HG02938 (cell line): Measurements from ENCODE around the gene SLC6A19.

Experiments used
- ATAC-seq: cut with Tn5 transposase; IDR thresholded peaks from one replicate; pipeline ENCODE4 v1.9.1; 2021; ENCODE audit warnings: mild to moderate bottlenecking, moderate library complexity; ENCODE audit not compliant: unreplicated experiment

SLC6A19 gene

DNA sequence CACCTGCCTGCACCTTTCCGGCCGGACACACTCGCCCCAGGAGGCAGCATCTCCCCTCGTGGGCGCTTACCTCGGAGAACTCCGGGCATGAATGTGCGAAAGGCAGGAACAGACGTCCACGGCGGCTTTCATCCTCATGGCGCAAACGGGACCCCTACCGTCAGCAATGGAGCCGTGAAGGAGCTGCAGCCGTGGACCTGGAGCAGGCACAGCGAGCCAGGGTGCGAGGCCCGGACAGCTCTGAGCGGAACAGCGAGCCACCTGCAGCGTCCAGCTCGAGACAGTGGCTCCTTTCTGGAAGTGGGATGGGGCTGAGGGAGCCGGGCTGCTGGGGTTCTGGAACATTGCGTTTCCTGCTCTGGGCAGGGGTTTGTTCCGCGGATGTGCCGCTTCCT, 7.8 kb upstream of the SLC6A19 start:
- ATAC-seq, result no peak

DNA sequence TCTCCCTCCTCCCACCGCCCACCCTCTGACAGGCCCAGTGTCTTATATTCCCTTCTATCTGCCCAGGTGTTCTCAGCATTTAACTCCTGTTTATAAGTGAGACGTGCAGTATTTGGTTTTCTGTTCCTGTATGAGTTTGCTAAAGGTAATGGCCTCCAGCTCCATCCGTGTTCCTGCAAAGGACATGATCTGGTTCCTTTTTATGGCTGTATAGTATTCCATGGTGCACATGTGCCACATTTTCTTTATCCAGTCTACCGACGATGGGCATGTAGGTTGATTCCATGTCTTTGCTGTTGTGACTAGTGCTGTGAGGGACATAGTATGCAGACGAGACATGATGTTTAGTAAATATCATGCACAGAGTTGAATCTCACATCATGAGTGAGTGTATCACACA, 7.0 kb upstream of the SLC6A19 start:
- no peak for ATAC-seq

DNA sequence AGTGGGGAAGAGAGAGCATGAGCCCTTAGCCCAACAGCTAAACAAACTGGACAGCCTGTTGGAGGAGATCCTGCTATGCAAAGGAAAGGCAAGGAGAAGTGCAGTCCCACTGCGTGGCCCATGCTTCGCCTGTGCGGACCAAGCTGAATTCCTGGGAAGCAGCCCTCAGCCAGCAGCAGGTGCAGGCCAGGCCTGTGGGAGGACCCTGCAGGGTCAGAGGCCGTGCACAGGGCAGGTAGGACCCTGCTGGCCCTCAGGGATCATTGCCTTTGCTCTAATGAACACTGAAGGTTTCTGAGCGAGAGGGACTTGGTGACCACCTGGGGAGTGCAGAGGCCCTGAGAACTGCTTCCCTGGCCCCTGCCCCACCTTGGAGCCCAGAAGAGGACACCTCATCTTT, 6.0 kb upstream of the SLC6A19 start:
- no peak for ATAC-seq

DNA sequence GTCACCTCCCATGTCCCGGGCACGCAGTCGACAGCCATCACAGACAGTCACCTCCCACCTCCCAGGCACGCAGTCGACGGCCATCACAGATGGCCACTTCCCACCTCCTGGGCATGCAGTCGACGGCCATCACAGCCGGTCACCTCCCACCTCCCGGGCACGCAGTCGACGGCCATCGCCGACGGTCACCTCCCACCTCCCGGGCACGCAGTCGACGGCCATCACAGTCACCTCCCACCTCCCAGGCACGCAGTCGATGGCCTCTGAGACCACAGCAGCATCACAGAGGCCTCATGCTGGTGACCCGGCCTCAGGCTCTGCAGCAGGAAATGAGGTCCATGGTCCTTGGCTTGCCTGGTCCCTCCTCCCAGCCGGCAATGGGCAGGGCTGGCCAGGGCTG, 5.5 kb upstream of the SLC6A19 start:
- ATAC-seq, result no peak

GRCh38 chr5:1196562-1196961, 4.8 kb upstream of the SLC6A19 start:
- ATAC-seq, result no peak

GRCh38 chr5:1197876-1198666, 3.3 kb upstream of the SLC6A19 start:
- ATAC-seq, result no peak

DNA sequence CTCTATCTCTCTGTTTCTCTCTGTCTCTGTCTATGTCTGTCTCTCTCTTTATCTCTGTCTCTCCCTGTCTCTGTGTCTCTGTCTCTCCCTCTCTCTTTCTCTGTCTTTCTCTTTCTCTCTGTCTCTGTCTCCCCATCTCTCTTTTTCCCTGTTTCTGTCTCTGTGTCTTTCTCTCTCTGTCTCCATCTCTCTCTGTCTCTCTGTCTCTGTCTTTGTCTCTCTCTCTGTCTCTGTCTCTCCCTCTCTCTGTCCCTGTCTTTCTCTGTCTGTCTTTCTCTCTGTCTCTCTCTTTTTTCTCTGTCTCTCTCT, 2.1 kb upstream of the SLC6A19 start:
- ATAC-seq, result no peak

GRCh38 chr5:1199649-1200494, 1.5 kb upstream of the SLC6A19 start:
- no peak for ATAC-seq

- ATAC-seq, result no peak
Observed at GRCh38 chr5:1200495-1201326, 684 bp upstream of the SLC6A19 start.

DNA sequence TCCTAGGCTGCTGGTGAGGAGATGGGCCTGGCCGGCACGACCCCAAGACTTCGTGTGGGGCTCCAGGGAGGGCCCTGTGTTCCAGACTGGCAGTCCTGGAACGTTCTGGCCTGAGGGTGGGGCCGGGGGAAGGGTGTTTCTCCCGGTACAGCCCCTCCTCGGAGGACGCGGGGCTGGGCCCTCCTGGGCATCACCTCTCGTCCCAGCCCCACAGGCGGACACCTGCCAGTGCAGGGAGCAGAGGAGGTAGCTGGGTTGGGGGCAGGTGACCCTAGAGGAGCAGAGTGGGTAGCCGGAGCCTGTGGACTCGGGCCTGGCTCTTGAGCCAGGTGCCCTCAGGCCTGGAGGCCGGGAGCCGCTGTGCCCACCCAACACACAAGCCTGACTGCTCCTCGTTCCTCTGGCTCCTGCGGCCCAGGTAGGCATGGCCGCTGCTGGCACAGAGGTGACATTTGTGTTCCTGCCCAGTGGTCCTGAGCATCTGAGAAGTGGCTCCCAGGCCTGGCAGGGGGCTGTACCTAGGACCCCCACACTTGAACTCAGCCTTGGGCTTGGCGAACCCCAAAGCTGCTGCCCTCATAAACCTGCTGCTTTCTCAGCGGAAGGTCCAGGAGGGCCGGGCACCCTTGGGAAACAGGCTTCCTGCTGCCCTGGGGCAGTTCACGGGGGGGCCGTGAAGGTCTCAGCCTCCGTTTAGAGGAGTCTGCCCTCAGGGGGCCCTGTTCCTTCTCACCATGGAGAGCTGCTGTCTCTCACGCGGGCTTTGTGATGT, 817 bp downstream of the SLC6A19 start:
- ATAC-seq, result no peak

GRCh38 chr5:1202798-1203185, 1.4 kb downstream of the SLC6A19 start:
- no peak for ATAC-seq

DNA sequence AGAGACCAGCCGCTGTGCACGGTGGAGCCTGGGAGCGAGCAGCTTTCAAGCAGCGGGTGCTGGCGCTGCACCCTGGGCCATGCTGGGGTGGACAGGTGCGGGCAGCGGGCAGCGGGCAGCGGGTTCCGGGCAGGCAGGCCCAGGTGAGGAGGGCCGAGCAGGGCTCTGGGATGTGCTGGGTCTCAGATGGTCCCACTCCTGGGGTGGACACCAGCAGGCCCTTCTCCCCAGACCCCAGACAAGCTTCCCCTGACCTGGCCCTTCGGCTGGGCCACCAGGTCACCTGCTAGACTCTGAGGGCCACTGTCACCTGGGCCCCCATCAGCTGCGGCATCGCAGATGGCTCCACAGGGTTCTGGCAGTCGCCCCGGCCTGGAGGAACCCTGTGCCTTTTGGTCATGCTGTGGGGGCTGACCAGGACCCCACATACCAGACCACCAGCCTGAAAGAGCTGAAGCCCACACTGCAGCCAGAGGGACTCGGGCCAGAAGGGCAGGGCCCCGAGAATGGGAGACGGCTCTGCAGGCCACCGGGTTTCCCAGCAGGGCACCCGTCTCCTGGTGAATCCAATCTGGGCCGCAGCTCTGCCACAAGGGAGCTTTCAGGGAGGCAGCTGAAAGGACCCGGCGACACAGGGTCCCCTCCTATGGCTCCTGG, 2.0 kb downstream of the SLC6A19 start:
- no peak for ATAC-seq

DNA sequence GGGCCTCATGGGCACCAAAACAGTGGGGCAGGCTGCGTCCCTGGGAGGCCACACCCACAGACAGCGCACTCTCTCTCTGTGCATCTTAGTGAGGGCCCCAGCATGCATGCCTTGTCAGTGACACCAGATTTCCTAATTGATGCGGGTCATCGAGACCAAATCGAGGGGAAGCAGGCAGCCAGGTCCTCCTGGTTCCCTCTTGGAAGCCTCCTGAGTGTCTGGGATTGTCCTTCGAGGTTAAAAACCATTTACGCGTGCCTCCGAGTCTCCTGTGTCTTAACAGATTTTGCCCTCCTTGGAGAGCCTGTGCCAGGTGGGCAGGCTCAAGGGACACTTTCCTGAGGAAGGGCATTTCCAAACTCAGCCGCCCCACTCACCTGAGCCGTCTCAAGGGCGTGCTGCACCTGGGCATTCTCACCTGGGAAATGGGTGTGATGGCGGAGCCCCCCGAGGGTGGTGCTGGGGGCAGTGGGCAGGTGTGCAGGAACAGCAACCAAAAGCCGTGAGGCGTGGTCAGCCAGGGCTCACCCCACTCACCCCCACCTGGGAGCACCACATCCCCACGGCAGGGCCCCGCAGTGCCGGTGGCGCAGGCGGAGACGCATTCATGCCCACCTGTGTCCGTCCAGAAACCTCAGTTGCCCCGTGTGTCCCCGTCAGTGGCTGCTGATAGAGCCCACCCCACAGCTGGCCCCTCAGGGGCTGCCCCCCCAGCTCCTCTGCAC, 2.7 kb downstream of the SLC6A19 start:
- ATAC-seq, result no peak

- ATAC-seq, result no peak
Observed at GRCh38 chr5:1204693-1205242, 3.4 kb downstream of the SLC6A19 start.

DNA sequence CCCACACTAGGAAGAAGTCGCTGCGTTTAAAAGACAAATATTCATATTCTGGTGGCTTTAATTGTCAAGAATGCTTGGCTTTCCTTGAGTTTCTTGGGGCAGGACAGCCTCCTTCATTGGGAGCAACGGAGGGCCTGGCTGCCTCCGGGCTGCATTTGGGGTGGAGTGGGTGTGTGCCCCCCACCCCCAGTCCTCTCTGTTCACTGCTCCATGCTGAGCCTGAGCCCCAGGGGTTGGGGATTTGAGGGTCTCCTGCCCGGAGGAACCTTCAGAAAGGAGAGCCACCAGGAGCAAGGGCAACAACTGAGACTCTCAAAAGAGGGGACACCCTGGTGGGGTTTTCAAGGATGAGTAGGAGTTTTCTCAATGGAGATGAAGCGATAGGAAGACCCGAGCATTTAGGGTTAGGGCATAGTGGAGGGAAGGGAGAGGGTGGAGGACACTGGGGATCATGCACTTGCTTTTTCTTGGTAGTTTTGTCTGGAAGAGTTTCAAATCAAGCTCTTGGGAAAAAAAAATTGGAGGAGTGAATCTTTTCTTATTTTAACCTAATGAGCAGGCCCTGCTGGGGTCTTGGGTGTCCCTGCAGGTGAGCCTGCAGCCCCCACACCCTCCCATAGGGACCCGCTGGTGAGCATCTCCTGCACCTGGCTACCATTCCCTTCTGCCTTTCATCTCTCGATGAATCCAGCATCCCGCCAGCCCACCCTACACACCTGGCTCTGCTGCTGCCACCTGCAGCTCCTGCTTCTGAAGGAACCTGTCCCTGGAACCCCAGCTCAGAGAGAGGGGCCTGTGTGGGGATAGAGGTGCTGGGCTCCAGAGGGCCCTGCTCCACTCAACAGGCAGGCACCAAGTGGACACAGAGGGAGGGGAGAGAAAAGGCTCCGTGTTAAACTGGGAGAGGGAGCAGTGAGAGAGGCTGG, 4.1 kb downstream of the SLC6A19 start:
- no peak for ATAC-seq

- ATAC-seq, result no peak
Observed at GRCh38 chr5:1206521-1207412, 5.4 kb downstream of the SLC6A19 start.

GRCh38 chr5:1207555-1207954, 6.2 kb downstream of the SLC6A19 start:
- ATAC-seq, result no peak
